GM23248 (cell line): ENCODE results near the gene DYNC2H1.

Source experiments
- EZH2 ChIP-seq: fragments of 200-600 bp; sonication (generic); IDR thresholded peaks from 2 replicates; pipeline ENCODE4 v1.6.1; 2018; ENCODE audit warnings: antibody characterized with exemption, mild to moderate bottlenecking; ENCODE audit not compliant: insufficient read depth, poor library complexity, severe bottlenecking
- EZH2phosphoT487 ChIP-seq: fragments of 200-600 bp; sonication (generic); IDR thresholded peaks from 2 replicates; pipeline ENCODE4 v1.6.1; 2018; ENCODE audit warnings: antibody characterized with exemption, moderate library complexity, mild to moderate bottlenecking, low read depth; ENCODE audit not compliant: insufficient read depth

- no peak for TF ChIP-seq EZH2
- no peak for TF ChIP-seq EZH2phosphoT487
These were observed 419.4 kb downstream of the DYNC2H1 start for GRCh38 chr11:103528596-103528995.
